ENCODE measurements around the gene DHX35.

DNA sequence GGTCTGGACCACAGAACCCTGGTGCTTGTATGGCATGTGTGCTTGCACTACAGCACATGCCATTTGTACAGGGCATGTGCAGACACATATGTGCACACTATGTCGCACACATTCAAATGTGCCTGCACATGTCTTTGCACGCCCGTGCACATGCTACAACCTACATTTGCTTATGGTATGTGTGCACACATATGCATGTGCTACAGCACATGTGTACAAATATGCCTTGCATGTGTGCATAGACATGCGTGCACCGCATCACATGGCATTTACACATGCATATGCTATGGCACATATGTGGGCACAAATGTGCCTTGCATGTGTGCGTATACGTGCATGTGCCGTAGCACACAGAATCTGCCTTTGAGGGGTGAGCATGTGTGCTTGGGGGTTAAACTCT is 90.5 kb downstream of the DHX35 start:
- TF ChIP-seq EZH2 (IDR thresholded peaks at IDR 0.05; ENCODE audit: borderline replicate concordance, low read length) (no peak), CTCF (IDR thresholded peaks at IDR 0.05; ENCODE audit: low read length) (no peak)

All from OCI-LY1 (cell line).